GM19328 (cell line): ENCODE results near the gene SHKBP1.
"Not testable (repeated sequence)": the region's sequence is repeated elsewhere in the genome, so short reads cannot be mapped to it uniquely, and the experiment has no call there.

Experiments used
- ATAC-seq: cut with Tn5 transposase; IDR thresholded peaks from one replicate; pipeline ENCODE4 v1.9.1; 2021; ENCODE audit warnings: mild to moderate bottlenecking, moderate library complexity; ENCODE audit not compliant: unreplicated experiment

Gene SHKBP1, protein sequence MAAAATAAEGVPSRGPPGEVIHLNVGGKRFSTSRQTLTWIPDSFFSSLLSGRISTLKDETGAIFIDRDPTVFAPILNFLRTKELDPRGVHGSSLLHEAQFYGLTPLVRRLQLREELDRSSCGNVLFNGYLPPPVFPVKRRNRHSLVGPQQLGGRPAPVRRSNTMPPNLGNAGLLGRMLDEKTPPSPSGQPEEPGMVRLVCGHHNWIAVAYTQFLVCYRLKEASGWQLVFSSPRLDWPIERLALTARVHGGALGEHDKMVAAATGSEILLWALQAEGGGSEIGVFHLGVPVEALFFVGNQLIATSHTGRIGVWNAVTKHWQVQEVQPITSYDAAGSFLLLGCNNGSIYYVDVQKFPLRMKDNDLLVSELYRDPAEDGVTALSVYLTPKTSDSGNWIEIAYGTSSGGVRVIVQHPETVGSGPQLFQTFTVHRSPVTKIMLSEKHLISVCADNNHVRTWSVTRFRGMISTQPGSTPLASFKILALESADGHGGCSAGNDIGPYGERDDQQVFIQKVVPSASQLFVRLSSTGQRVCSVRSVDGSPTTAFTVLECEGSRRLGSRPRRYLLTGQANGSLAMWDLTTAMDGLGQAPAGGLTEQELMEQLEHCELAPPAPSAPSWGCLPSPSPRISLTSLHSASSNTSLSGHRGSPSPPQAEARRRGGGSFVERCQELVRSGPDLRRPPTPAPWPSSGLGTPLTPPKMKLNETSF

DNA sequence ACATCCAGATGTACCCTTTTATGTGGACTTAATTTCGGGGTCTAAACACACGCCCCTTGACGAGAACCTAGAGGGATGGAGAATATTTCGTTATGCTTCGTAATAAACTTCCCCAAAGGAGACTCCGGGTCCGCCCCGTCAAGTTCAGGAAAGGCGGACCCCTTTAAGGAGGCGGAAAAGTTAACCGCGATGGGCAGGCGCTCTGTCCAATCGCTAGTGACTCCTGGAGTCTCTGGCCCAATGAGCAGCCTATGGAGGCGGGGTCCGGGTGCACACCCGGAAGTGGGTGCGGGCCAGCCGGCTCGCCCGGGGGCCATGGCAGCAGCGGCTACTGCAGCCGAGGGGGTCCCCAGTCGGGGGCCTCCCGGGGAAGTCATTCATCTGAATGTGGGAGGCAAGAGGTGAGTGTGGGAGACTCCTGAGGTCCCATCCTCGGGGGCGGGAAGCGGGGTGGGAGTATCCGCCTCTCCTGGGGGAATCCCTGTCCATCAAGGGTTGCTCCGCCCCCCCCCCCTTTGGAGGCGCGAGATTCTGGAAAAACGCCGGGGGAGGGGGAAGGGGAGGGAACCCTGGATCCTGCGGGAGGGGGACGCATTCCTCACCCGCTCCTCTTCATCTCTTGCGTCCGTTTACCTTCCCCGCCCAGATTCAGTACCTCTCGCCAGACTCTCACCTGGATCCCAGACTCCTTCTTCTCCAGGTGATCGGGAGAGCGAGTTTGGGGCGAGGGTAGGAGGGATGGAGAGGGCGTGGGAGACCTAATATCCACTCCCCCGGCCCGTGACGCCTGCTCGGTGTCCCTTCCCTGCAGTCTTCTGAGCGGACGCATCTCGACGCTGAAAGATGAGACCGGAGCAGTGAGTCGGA lies at the start of gene SHKBP1:
Gene SHKBP1, plus strand, starts transcription at position 289 of the 867 bp plus-strand sequence. Its CDS starts 27 bp downstream, at position 316.
- ATAC-seq: peak; percentile 92

DNA sequence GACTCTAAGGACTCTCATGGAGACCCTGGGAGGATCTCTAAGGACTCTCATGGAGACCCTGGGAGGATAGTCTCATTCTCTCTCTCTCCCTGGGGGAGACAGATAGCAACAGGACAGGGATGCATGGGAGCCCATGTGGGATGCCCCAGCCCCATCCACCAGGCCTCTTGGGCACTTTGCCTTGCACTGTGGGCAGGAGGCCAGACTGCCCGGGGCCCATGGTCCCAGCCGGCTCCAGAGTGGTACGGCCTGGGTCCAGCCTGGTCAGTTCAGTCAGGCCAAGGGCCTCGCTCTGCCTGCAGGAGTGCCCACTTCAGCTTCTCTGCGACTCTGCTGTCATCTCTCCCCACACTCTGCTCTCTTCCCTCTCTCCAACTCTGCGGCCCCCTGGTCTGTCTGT lies 48.6 kb upstream of the SHKBP1 start:
- ATAC-seq: no peak

DNA sequence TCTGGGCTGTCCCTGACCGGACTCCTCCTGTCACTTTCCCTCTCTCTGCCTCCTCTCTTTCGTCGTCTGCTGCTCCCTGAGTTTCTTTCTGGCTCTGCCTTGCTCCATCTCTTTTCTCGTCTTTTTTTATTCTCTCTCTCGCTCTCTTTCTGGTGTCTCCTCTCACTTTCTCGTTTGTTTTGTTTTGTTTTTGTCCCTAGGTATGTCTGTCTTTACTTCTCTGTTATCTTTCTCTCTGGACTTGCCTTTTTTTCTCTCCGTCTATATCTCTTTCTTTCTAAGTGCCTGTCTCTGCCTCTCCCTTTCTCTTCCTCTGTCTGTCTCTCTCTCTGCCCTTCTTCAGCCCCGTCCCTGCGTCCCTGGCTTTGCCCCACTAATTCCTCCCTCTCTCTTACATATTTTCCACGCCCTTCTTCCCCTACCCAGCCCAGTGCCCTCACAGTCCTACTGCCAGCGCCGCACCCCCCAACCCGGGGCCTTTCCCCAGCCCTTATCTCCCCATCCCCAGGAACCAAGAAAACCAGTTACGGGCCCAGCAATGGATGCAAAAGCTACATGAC lies 48.1 kb upstream of the SHKBP1 start:
- ATAC-seq: no peak

DNA sequence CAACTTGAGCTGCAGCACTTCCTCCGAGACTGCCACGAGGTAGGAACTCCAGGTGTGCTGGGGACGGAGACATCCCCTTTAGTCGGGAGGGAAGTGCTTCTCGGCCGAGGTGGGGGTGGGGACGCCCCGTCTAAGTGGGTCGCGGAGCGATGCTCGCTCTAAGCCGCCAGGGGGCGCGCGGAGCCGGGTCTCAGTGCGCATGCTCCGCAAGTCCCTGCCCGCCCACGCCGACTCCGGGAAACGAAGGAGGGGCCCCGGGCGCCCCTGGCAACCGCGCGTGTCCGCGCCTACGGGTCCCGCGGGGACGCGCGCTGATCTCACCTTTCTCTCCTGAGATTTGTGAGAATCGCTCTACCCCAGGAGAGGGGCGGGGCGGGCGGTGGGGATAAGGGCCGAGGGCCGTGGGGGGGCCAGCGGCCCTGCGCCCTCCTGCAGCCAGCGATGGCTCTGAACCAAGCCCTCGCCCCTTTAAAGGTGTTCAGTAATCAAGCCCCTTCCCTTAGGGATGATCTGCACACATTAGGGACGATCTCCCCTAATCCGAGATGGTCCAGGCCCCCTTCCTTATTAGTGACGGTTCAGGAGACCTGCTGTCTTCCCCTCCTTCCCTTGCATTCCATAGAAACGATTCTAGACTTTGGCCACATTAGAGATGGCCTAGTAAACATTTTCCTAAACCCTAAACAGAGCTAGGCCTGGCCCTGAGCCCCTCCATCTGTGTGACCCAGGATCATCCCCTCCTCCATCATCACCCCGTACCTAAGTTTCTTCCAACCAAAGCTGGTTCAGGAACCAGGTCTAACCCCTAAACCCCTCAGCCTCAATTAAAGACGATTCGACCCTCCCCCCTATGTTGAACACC lies 47.3 kb upstream of the SHKBP1 start:
- no peak for ATAC-seq

DNA sequence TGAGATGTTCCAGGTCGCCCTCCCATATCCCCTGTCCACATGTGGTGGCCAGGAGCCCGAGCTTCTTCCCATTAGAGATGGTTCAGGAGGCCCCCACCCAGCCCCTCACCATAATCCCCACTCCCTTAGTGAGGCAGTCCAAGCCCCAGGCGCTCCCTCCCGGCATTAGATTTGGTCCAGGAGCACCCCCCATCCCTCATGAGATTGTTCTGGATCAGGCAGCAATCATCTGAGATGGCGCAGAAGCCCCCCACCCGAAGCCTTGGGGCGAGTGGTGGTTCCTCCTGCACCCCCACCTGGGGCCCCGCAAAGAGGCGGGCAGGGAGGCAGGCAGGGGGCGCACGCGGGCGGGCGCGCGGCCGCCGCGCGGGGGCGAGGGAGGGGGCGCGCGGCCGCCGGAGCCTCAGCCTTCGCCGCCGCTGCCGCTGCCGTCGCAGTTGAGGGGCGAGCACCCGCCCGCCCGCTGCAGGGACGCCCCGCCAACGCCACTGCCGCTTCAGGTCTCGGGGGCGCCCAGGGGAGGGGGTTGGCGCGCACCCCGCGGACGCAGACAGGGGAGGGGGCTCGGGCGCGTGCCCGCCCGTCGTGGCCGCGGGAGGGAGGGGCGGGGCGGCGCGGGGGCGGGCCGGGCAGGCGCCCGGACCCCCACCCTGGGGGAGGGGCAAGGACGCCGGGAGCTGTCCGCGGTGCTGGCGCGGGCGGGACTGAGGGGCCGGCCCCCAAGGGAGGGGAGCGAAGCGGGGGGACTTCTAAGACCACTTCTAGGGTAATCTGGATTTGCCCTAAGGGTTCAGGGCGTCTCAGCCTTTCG lies 46.4 kb upstream of the SHKBP1 start:
- no peak for ATAC-seq

DNA sequence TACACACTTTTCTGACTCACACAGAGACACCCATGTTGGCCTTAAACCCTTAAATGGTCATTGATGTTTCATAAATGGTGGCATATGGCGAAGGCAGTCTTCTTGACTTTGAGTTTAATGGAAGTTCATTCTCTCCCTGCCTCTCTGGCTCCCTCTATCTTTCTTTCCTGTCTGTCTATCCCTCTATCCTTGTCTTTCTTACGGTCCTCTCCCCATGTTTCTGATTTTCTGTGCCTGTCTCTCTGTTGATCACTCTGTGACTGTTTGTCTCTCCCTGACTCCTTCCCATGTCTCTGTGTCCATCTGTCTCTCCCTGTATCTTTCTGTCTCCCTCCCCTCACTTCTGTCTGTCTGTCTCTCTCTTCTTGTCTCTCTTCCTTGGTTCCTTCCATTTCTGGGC lies 43.2 kb upstream of the SHKBP1 start:
- no peak for ATAC-seq

DNA sequence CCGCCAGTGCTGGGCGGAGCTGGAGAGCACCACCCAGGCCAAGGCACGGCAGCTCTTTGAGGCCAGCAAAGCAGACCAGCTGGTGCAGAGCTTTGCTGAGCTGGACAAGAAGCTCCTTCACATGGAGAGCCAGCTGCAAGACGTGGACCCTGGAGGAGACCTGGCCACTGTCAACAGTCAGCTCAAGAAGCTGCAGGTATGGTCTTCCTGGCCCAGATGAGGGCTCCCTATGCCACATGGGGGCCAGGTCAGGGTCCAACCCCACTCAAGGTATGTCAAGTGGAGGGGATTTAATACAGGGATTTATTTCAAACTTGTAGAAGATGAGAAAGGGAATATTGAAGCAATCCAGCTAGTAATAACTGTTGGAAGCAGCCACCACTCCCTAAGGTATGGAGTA lies 42.5 kb upstream of the SHKBP1 start:
- no peak for ATAC-seq

DNA sequence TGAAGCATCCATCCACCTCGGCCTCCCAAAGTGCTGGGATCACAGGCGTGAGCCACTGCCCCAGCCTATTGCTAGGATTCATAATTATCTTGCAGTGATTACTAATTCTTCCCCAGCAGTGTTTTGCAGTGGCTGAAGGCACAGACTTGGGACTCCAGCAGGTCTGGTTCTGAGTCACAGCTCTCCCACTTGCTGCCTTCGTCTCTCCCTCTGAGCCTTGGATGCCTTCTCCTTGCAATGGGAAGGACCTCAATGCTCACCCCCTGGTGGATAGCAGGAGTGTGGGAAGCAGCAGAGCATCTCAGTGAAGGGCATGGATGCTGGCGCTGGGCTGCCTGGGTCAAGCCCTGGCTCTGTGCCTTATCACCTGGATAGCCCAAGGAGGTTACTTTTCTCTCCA lies 37.6 kb upstream of the SHKBP1 start:
- no peak for ATAC-seq

DNA sequence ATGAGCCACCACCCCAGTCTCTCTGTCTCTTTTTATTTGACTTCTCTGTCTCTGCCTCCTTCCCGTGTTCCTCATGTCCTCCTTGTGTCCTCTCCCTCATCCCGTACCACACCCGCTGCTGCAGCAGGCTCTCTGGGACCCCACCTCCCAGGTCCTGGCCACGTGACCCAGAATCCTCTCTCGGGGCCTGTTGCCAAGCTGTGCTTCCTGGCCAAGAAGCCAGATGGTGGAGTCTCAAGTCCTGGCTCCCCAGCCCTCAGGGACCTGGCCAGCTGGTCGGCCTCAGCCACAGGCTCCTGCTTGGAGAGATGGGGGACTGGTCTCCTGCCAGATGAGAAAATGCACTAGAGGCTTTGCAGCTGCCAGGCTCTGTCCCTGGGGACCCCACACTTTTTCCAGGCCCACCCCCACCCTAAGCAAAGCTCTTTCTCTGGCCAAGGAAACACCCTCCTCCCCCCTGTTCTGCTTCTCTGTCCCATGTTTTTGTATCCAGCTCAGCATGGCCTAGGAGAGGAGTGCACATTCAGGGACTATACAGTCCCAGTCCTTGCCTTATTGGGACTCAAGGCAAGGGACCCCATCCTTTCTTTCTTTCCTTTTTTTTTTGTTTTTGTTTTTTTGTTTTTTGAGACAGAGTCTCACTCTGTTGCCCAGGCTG lies 34.3 kb upstream of the SHKBP1 start:
- no peak for ATAC-seq

DNA sequence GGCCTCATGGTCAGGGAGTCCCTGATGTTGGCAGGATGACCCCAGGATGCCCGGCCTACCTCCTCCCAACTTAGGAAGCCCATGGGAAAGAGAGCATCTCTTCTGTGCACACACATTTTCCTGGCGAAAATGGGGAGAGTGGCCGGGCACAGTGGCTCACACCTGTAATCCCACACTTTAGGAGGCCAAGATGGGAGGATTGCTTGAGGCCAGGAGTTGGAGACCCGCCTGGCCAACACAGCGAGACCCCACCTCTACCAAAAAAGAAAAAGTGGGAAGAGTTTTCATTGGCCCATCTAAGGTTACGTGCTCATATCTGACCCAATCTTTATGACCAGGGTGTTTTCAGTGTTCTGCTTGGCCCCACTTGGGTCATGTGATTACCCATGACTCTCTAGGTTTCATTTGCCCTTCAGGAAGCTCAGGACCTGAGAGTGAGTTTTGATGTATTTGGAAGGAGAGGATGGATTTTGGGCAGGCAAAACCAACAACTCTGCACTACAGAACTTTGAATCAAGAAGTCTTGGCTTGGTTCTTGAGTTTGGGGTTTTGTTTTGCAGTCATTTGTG lies 33.6 kb upstream of the SHKBP1 start:
- no peak for ATAC-seq

DNA sequence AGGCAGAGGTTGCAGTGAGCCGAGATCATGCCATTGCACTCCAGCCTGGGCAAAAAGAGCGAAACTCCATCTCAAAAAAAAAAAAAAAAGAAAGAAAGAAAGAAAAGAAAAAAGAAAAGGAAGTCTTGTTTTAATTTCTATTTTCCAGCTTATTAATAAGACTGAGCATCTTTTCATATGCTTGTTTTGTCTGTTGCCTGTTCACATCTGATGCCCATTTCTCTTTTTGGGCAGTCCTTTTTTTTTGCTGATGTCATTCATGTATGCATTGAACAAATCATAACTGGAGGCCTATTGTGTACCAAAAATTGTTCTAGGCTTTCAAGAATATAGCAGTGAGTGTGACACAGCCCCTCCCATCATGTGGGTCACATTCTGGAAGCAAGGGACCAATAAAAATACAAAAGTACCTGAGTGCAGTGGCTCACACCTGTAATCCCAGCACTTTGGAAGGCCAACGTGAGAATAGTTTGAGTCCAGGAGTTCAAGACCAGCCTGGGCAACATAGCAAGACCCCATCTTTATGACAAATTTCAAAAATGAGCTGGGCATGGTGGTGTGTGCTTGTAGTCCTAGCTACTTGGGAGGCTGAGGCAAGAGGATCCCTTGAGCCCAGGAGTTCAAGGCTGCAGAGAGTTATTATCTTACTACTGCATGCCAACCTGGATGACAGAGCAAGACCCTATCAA lies 30.4 kb upstream of the SHKBP1 start:
- ATAC-seq: not testable (repeated sequence)

DNA sequence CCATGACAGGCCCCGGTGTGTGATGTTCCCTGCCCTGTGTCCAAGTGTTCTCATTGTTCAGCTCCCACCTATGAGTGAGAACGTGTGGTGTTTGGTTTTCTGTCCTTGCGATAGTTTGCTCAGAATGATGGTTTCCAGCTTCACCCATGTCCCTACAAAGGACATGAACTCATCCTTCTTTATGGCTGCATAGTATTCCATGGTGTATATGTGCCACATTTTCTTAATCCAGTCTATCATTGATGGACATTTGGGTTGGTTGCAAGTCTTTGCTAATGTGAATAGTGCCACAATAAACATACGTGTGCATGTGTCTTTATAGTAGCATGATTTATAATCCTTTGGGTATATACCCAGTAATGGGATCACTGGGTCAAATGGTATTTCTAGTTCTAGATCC lies 29.5 kb upstream of the SHKBP1 start:
- ATAC-seq: not testable (repeated sequence)

DNA sequence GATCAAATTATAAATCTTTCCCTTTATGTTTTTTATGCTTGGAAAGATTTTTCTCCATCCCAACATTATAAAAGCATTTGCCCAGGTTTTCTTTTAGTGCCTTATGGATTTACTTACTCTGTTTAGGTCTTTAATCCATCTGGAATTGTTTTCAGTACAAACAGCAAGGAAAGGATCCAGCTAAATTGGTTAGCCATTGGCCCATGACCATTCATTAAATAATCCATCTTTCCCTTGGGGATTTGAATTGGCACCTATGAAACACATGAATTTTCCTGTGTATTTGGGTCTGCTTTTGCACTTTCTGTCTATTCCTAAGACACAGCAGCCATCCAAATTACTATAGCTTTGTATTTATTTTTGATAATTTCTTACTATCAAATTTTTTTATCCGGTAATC lies 28.8 kb upstream of the SHKBP1 start:
- no peak for ATAC-seq

DNA sequence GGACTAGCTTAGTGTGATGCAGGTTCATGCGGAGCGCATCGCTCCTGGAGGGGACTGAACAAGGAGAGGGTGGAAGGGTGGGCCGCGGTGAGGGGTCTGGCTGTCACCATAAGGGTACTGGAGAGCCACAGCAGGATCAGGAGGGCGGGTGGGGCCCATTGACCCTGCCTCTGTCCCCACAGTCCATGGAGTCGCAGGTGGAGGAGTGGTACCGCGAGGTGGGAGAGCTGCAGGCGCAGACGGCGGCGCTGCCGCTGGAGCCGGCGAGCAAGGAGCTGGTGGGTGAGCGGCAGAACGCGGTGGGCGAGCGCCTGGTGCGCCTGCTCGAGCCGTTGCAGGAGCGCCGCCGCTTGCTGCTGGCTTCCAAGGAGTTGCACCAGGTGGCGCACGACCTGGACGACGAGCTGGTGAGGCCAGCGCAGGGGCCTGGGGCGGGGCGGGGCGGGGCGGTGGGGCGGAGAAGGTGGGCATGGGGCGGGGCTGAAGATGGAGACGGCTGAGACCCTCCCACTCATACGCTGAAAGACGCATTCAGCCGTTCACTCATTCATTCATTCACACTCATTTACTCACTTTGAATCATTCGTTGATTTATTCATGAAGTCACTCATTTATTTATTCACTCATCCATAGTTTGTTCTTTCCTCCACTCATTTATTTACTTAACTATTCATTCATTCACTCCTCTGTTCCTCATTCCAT lies 27.5 kb upstream of the SHKBP1 start:
- ATAC-seq: no peak

DNA sequence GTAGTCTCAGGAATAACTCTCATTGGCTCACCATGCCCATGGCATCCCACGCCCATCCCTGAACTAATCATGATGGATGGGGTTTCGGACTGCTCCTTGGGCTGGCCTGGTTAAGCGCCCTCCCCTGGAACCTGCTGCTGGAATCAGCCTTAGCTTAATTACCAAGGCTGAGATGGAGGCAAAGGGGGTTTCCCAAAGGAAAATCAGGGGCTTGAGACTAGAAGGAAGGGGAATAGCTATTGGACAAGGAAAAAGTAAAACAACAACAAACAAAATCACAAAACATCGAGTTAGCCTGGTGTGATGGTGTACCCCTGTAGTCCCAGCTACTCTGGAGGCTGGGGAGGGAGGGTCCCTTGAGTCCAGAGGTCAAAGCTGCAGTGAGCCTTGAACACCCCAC lies 25.7 kb upstream of the SHKBP1 start:
- no peak for ATAC-seq

DNA sequence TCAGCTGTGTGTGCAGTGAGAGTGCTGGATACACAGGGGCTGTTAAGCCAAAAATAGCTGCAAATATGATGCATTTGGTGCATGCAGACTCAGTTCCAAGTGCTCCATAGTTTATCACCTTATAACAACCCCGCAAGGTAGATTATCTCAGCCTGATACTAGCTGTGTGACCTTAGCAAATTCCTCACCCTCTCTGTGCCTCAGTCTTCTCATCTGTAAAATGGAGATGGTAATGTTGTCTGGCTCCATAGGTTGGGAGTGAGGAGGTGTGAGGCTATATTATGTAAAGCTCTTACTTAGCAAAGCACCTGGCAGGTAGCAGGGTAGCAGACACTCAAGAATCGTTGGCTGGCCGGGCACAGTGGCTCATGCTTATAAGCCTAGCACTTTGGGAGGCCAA lies 23.8 kb upstream of the SHKBP1 start:
- ATAC-seq: no peak
